GM23338 (cell line): Measurements from ENCODE around the gene CCN2. TPM values are rescaled to one million over a fixed set of nuclear protein-coding genes. Genes with fewer than 3 reads are reported as not detected.

ENCODE experiments used
- ATAC-seq: fragments of 200-7000 bp; cut with Tn5 transposase; 3 replicates; pipeline ENCODE4 v1.9.1; 2020
- DNase-seq: peaks from one replicate; pipeline ENCODE4 v3.0.0-alpha.2; 2015; ENCODE audit warnings: low spot score
- H2AFZ ChIP-seq: fragments of 200-600 bp; sonication (generic); 2 replicates; pipeline ENCODE4 v1.8.0; 2016; ENCODE audit warnings: antibody characterized with exemption, mild to moderate bottlenecking, moderate library complexity
- H3F3A ChIP-seq: fragments of 200-600 bp; sonication (generic); replicated peaks from 2 replicates; pipeline ENCODE4 v1.8.0; 2017; ENCODE audit warnings: antibody characterized with exemption, mixed run types, low read depth
- H3K27ac ChIP-seq: fragments of 200-600 bp; sonication (generic); 2 replicates; pipeline ENCODE4 v1.6.1; 2016; ENCODE audit warnings: low read depth
- H3K27me3 ChIP-seq: fragments of 200-600 bp; sonication (generic); 2 replicates; pipeline ENCODE4 v1.8.0; 2016; ENCODE audit warnings: mild to moderate bottlenecking, mixed run types, moderate library complexity; ENCODE audit not compliant: insufficient read depth
- H3K36me3 ChIP-seq: fragments of 200-600 bp; sonication (generic); 2 replicates; pipeline ENCODE4 v1.8.0; 2016; ENCODE audit warnings: mild to moderate bottlenecking; ENCODE audit not compliant: insufficient read depth
- H3K4me1 ChIP-seq: fragments of 200-600 bp; sonication (generic); 2 replicates; pipeline ENCODE4 v1.8.0; 2016; ENCODE audit warnings: mild to moderate bottlenecking, moderate library complexity; ENCODE audit not compliant: insufficient read depth
- H3K4me2 ChIP-seq: fragments of 200-600 bp; sonication (generic); 2 replicates; pipeline ENCODE4 v1.7.1; 2017; ENCODE audit warnings: mixed run types
- H3K4me3 ChIP-seq: fragments of 200-600 bp; sonication (generic); 2 replicates; pipeline ENCODE4 v1.6.1; 2016; ENCODE audit warnings: mixed run types
- H3K79me2 ChIP-seq: fragments of 200-600 bp; sonication (generic); replicated peaks from 2 replicates; pipeline ENCODE4 v1.8.0; 2017; ENCODE audit warnings: mild to moderate bottlenecking; ENCODE audit not compliant: insufficient read depth
- H3K9me2 ChIP-seq: fragments of 200-600 bp; sonication (generic); 2 replicates; pipeline ENCODE4 v1.8.0; 2017; ENCODE audit not compliant: insufficient read depth
- H4K20me1 ChIP-seq: fragments of 200-600 bp; sonication (generic); replicated peaks from 2 replicates; pipeline ENCODE4 v1.8.0; 2017; ENCODE audit warnings: mild to moderate bottlenecking; ENCODE audit not compliant: insufficient read depth
- H3K27ac Mint-ChIP-seq: 2 replicates; pipeline ENCODE4 v1.8.0; 2020; ENCODE audit warnings: inconsistent platforms, mild to moderate bottlenecking, moderate library complexity, mixed read lengths
- H3K27me3 Mint-ChIP-seq: 3 replicates; pipeline ENCODE4 v1.8.0; 2022; ENCODE audit warnings: low read depth, mild to moderate bottlenecking, moderate library complexity, mixed read lengths, inconsistent platforms; ENCODE audit not compliant: insufficient read depth, poor library complexity
- H3K36me3 Mint-ChIP-seq: 3 replicates; pipeline ENCODE4 v1.8.0; 2021; ENCODE audit warnings: low read depth, mild to moderate bottlenecking, inconsistent platforms, moderate library complexity, mixed read lengths
- H3K4me1 Mint-ChIP-seq: 3 replicates; pipeline ENCODE4 v1.8.0; 2020; ENCODE audit warnings: mild to moderate bottlenecking, inconsistent platforms, mixed read lengths
- H3K4me3 Mint-ChIP-seq: 3 replicates; pipeline ENCODE4 v1.8.0; 2021; ENCODE audit warnings: moderate library complexity, mild to moderate bottlenecking, inconsistent platforms, mixed read lengths
- H3K9me3 Mint-ChIP-seq: 3 replicates; pipeline ENCODE4 v1.8.0; 2020; ENCODE audit warnings: moderate library complexity, mild to moderate bottlenecking, inconsistent platforms, mixed read lengths
- CTCF ChIP-seq, 2 experiments: fragments of 200-600 bp in 1 of 2; sonication (generic) in 1 of 2; conservative IDR thresholded peaks; 2 replicates each; pipeline versions ENCODE4 v1.5.1 to v1.6.1; 2016 to 2017; ENCODE audit warnings: antibody characterized with exemption in 2 of 2, low read depth in 2 of 2, mild to moderate bottlenecking in 2 of 2, moderate library complexity in 1 of 2
- EZH2phosphoT487 ChIP-seq: fragments of 200-600 bp; sonication (generic); IDR thresholded peaks from one replicate; pipeline ENCODE4 v1.8.1; 2018; ENCODE audit warnings: antibody characterized with exemption; ENCODE audit not compliant: unreplicated experiment
- POLR2AphosphoS5 ChIP-seq: IDR thresholded peaks from 2 replicates; pipeline ENCODE4 v1.6.1; 2016; ENCODE audit warnings: antibody characterized with exemption, low read depth
- REST ChIP-seq: IDR thresholded peaks from one replicate; pipeline ENCODE4 v1.6.1; 2018; ENCODE audit warnings: antibody characterized with exemption; ENCODE audit not compliant: unreplicated experiment
- ZNF331 ChIP-seq: fragments of 250-450 bp; sonication (Bioruptor Pico); IDR thresholded peaks from 2 replicates; pipeline ENCODE4 v1.5.0; 2020; ENCODE audit warnings: low read depth, mild to moderate bottlenecking, moderate library complexity
- polyA plus RNA-seq: library from polyadenylated mRNA; unstranded; fragments of >200 nt; fragmentation: Nextera tagmentation; extraction: Ambion mirVana; gene quantifications from 2 replicates; pipeline ENCODE4 v1.2.1, GENCODE V29; 2016
- total RNA-seq: library from RNA; depleted of rRNA; stranded (reverse); fragments of >200 nt; shearing (Covaris generic); gene quantifications from 2 replicates; pipeline ENCODE4 v1.2.3, GENCODE V29; 2014

Gene CCN2
- total and polyA plus RNA-seq, 2 experiments from 2014 or later: 128 to 159 TPM

GRCh38 chr6:131910956-131911355 is 40.2 kb downstream of the CCN2 start:
- Mint-ChIP-seq H3K4me1 (peaks cover 25% of the 10 kb centered on the region), H3K36me3 (peaks cover 79% of the 10 kb centered on the region), H3K4me3 (no peak overlapping the region), H3K27ac (no peak overlapping the region), H3K27me3 (peaks cover 14% of the 10 kb centered on the region), H3K9me3 (peaks cover 11% of the 10 kb centered on the region)
- no peak overlapping the region for H3K27ac ChIP-seq
- H4K20me1 ChIP-seq: peaks cover 12% of the 10 kb centered on the region
- H3K4me1 ChIP-seq: peaks cover 33% of the 10 kb centered on the region
- H3K4me2 ChIP-seq: peak overlapping the region; percentile 20; the same call in 1 of the 2 replicates
- no peak for DNase-seq
- peak overlapping the region; percentile 22; the same call in 1 of the 2 replicates for H3K4me3 ChIP-seq
- H2AFZ ChIP-seq: no peak overlapping the region
- peaks cover 29% of the 10 kb centered on the region for H3K79me2 ChIP-seq
- no peaks in the 10 kb centered on the region for H3K9me2 ChIP-seq
- H3K27me3 ChIP-seq: no peaks in the 10 kb centered on the region
- peaks cover 82% of the 10 kb centered on the region for H3K36me3 ChIP-seq
- peaks cover 43% of the 10 kb centered on the region for H3F3A ChIP-seq
- TF ChIP-seq ZNF331 (CRISPR knock-in tag) (no peak), POLR2AphosphoS5 (peak; percentile 21; the same call in 1 of the 2 replicates), CTCF (conservative IDR thresholded peaks at IDR 0.05; ENCODE audit: low read depth in 2 of 2) (no peak)
- ATAC-seq: no peak

GRCh38 chr6:131910219-131910589 is 41.0 kb downstream of the CCN2 start:
- Mint-ChIP-seq H3K4me3 (no peak overlapping the region), H3K9me3 (peaks cover 3% of the 10 kb centered on the region; the same call in 1 of the 3 replicates), H3K27me3 (peaks cover 16% of the 10 kb centered on the region), H3K27ac (no peak overlapping the region), H3K36me3 (peaks cover 79% of the 10 kb centered on the region), H3K4me1 (peaks cover 33% of the 10 kb centered on the region)
- peaks cover 37% of the 10 kb centered on the region for H3K79me2 ChIP-seq
- H3K4me2 ChIP-seq: peak overlapping the region; percentile 2; the same call in 1 of the 2 replicates
- H3F3A ChIP-seq: peaks cover 38% of the 10 kb centered on the region
- DNase-seq (no peak), ATAC-seq (no peak)
- H2AFZ ChIP-seq: no peak overlapping the region
- TF ChIP-seq REST (no peak), EZH2phosphoT487 (no peak)
- no peak overlapping the region for H3K27ac ChIP-seq
- peaks cover 37% of the 10 kb centered on the region for H3K4me1 ChIP-seq
- H3K36me3 ChIP-seq: peaks cover 82% of the 10 kb centered on the region
- no peaks in the 10 kb centered on the region for H3K27me3 ChIP-seq
- no peaks in the 10 kb centered on the region for H3K9me2 ChIP-seq
- H4K20me1 ChIP-seq: peaks cover 15% of the 10 kb centered on the region
- H3K4me3 ChIP-seq: no peak overlapping the region
